Mesangial cell (primary cell): ENCODE data around the gene ABHD8. TPM values are rescaled to one million over a fixed set of nuclear protein-coding genes. Genes with fewer than 3 reads are reported as not detected.

Experiments used
- total RNA-seq: library from RNA; depleted of rRNA; stranded (reverse); fragments of >200 nt; gene quantifications from 2 replicates; pipeline ENCODE4 v1.2.3, GENCODE V29; 2015

ABHD8 gene, protein sequence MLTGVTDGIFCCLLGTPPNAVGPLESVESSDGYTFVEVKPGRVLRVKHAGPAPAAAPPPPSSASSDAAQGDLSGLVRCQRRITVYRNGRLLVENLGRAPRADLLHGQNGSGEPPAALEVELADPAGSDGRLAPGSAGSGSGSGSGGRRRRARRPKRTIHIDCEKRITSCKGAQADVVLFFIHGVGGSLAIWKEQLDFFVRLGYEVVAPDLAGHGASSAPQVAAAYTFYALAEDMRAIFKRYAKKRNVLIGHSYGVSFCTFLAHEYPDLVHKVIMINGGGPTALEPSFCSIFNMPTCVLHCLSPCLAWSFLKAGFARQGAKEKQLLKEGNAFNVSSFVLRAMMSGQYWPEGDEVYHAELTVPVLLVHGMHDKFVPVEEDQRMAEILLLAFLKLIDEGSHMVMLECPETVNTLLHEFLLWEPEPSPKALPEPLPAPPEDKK
- 14.8 and 26.2 TPM in 2 replicates for total RNA-seq

DNA sequence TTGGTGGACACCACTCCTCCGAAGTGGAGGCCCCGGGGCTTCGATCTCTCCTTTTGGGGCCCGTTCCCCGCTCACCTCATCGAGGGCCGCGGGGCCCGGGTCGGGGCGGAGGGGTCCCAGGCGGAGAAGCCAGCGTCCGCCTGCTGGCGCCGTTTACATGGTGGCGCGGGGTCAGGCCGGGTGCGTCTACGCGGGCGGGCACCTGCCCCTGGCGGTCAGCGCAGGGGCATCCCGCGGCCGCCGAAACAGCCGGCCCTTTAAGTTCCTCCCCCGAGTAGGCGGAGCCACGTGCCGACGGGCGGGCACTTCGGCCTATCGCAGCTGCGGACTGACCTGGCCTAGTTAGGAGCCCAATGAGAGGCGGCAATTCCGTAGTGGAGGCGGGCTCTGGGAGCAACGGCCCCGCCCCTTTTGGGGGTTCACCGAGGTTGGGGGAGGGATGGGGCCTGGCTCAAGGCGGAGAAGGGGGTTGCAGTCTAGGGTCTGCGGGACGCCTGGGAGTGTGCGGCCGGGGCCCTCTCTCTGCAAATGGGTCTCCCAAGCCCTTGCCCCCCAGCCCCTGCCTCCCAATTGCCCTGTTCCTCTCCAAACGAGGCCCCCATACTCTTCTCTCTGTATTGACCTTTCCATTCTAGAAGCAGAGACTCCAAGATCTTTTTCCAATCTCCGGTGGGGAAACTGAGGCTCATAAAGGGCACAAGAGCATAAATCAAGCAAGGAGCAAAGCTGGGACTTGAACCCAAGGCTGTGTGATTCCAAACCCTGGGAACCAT is at the start of gene ABHD8:
ABHD8 (minus strand) TSS at position 259 of the 773 bp plus-strand sequence. CDS start 1,809 bp downstream, outside the sequence.

DNA sequence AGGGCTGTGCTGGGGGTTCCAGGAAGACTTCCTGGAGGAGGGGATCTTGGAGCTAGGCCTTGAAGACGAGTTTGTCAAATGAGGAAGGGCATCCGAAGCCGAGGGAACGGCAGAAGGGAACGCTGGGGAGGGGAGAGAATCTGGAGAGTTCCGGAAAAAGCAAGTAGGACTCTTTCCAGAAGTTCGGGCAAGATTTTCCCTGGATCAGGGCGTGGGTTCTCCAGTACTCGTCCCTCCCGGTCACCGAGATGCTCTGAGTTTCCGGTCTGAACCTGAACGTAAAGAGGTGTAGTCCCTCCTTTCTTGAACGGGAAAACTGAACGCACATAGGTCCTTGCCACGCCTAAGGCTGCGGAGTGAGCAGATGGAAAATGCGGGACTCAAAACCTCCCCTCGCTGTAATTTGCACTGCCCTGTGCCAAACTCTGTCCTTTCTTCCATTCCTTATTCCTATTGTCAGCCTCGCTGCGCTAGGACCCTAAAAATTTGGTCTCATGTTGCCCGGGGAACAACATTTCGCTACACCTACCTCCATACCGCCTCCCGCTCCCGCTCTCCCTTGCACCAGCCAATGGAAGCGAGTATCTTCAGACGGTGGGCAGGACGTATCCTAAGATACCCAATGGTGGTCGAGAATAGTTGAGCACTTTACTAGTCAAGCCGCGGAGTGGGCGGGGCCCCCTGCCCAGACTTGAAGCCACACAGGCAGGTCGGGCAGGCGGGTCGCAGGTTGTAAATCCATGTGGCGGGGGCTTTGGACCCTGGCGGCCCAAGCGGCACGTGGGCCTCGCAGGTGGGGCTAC is 33.8 kb upstream of the ABHD8 start, which contains the start of gene GTPBP3:
GTPBP3 (plus strand) TSS at position 682 of the 803 bp plus-strand sequence; CDS start at position 741, 59 bp downstream.

DNA sequence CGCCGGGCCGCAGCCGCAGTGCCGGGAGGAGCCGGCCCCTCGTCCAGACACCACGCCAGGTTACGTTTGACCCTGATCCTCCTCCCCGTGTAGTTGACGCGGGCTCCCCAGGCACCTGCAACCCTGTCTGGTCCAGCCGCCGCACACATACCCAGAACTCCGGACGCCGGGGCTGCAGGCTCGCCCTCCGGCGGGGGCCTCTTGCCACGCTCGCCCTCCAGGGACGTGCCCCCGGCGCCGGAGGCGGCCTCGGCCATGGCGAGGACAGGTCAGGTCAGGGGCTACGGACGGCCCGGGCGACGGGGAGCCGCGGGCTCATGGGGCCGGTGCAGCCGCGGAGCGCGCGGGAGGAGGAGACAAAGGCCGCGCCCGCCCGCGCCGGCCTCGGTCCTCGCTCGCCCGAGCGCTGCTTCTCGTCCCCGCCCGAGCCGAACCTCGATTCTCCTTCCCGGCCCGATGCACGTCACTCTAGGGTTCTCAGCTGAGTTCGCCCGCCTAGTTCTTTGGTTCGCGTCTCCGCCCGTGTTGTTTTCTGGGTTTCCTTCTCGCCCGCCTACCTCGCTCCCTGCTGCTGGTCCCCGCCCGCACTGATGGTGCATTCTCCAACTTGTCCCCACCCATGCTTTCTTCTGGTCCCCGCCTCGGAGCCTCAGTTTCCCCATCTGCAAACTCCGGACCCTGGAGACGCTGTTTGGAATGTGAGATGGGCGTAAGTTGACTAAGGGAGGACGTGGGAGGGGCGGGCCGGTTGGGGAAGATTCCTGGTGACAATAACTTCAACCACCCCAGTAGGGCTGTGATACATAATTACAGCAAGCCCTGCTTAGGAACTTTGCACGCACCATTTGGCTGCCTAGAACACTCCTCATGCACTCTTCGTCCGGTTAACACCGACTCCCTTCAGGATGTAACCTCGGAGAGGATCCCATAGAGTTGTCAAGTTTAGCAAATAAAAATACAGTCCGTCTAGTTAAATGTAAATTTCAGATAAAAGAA is 31.5 kb upstream of the ABHD8 start, which contains the start of gene ANO8:
ANO8 (minus strand) TSS at position 442 of the 996 bp plus-strand sequence; CDS start at position 257, 185 bp downstream.

DNA sequence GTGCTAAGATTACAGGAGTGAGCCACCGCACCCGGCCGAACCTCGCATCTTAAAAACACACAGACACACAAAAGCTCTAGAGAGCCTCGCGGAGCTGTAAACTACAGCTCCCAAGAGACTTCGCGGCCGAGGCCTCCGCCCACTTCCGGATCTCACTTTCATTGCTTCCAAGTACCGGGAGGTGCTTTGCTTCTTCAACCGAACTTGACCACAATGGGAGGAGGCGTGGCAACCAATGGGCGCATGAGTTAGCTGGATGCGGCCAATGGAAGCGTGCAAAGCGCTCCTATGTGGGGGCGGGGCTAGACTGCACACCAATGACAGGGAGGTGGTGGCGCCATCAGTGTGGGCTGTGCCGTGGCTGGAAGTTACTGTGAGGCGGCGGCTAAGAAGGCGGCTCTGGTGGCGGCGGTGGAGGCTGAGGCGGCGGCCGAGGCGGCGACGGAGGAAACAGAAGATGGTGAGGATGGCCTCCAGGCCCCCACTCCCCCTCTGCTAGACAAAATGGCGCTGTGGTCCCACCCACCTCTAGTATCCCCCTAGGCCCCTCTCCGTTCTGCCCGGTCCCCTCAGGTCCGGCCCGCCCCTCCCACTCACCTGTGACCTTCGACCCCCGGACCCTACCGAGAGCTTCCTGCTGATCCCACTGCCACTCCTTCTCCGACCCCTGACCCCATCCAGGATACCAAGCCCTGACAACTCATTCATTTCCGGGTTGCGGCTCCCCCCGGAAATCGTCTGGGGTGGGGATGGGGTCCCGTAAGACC is 6.2 kb upstream of the ABHD8 start, which contains the start of gene DDA1:
DDA1 (plus strand) TSS at position 366 of the 767 bp plus-strand sequence; CDS start at position 458, 92 bp downstream.

DNA sequence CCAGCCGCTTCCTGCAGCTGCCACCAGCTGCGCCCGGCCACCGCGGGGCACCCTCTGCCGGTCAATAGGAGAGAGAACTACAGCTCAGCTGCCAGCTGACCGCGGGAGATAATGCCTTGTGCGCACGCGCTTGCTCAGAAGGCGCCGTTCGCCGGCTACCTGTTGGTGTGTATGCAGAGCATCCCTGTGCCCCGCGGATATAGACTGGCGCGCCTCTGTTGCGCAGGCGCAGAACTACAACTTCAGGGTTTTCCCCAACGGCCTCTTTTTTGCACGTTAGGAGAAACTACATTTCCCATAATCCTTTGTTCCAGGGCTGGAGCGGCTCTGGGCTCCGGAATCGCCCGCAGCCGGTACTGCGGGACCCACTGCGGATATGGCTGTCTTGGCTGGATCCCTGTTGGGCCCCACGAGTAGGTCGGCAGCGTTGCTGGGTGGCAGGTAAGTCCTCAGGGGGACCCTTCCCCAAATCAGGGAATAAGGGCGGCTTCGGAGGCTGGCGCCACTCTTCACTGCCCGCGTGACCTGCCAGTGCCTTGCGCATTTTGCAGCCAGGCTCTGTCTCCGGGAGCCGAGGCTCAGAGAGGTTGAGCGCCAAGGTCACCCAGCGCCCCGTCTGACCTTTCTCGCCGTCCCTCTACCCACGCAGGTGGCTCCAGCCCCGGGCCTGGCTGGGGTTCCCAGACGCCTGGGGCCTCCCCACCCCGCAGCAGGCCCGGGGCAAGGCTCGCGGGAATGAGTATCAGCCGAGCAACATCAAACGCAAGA is 2.5 kb upstream of the ABHD8 start, which contains the start of gene MRPL34:
MRPL34 (plus strand) TSS at position 356 of the 768 bp plus-strand sequence; CDS start at position 377, 21 bp downstream.

DNA sequence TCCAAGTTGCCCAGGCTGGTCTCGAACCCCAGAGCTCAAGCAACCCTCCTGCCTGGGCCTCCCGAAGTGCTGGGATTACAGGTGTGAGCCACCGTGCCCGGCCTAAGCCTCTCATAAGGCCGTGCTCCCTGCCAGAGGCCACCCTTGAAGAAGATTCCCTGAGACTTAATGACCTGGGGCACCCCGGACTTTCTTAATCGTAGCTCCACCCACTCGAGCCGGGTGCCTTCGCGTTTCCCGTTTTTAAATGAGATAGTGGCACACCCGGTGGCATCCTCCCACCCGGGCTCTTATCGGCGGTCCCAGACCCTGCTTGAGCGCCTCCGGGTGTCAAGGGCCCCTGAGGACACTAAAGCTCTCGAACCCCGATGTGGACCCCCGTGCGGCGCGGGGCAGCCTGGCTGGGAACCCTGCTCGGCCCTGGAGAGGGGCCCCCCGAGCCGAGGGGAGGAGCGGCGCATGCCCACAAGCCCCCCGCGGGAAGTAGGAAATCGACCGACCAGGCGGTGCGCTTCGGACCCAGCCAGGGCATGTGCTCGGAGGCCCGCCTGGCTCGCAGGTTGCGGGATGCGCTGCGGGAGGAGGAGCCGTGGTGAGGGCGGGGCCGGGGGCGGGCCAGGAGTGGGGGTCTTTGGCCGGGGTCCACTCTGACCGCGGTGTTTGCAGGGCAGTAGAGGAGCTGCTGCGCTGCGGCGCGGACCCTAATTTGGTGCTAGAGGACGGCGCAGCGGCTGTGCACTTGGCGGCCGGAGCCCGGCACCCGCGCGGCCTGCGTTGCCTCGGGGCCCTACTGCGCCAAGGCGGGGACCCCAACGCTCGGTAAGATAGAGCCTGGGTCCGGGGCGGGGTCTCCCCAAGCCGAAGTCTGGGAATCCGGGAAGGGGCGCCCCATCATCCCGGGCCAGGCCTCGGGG is 21.6 kb downstream of the ABHD8 start, which contains the start of gene ANKLE1:
ANKLE1 (plus strand) TSS at position 511 of the 914 bp plus-strand sequence; CDS start at position 531, 20 bp downstream.

DNA sequence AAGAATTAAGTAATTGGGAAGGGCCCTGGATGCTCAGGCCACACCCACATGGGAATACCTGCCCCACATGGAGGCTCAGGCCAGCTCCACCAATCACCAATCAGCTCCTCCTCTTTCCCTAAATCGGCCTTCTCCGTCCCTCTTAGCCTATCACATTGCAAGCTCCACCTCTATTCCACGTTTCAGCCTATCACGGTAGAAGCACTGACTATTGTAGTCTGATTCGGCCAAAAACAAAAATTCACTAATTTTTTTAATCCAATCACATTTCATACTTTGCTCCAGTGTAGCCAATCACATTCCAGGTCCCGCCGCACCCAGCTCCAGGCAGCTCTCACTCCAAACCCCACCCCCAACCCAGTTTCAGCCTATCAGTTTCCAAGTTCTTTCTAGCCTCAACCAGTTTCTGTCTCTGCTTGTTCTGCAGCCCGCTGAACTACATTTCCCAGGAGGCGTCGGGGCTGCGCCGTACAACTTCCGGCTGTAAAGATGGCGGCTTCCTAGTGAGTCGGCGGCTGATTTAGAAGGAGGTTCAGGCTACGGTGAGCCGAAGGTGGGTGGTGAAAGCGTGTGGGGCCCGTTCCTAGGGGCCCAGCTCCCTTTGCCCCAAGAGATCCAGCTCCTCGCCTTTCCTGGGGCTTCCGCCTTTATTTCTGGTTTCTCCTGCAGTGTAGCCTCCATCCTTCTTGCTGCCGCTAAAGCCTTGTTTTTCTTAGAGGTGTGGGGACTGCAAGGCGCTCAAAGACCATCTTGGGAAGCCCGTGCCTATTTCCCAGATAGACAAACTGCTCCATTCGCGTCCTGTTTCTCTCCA is 36.0 kb downstream of the ABHD8 start, which contains the start of gene BABAM1:
BABAM1 (plus strand) TSS at position 469 of the 814 bp plus-strand sequence. CDS start 1,364 bp downstream, outside the sequence.

DNA sequence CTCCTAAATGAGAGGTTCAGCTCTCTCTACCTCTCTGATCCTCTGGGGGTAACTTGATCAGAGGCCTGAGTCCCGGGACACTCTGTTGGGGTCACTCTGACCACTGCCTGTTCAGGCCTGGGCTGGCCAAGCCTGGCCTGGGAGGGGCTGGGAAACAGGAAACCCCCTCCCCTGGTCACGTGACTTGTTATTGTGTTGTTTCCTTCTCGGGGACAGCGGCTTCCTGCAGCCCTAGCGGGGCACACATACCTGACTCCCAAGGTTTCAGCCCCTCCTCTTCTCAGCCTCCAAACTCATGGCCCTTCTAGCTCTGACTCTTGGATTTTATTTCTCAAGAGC is 38.6 kb downstream of the ABHD8 start, which contains the start of gene USHBP1:
USHBP1 (minus strand) TSS at position 105 of the 339 bp plus-strand sequence. CDS start 446 bp downstream, outside the sequence.

DNA sequence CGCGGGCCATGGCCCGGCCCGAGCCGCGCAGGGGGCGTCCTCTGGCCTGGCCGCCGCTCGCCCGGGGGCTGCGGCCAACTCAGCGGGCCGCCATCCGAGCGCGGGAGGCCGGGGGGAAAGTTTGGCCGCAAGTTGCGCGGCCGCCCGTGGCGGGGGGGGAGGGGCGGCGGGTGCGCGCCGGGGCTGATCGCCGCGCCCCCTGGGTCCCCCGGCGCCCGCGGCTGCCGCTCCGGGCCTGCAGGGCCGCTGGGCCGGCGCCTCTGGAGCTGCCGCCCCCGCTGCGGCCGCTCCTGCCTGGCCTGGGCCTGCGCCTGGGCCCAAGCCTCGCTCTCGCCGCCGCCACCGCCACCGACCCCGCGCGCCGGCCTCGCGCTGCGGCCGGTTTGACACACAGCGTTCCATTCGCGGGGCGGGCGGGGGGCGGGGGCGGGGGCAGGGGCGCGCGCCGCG is 57.7 kb downstream of the ABHD8 start, which contains the start of gene NR2F6:
NR2F6 (minus strand) TSS at position 385 of the 450 bp plus-strand sequence. CDS start 699 bp downstream, outside the sequence.

Other genes with a start within 250 kb of the ABHD8 start
- gene HAUS8, start 228.0 kb downstream of the ABHD8 start, total RNA-seq, result 6.2 and 17.8 TPM in 2 replicates
- gene MYO9B, start 227.6 kb downstream of the ABHD8 start, total RNA-seq, result 77.1 and 81.6 TPM in 2 replicates
- gene USE1, start 88.1 kb downstream of the ABHD8 start, total RNA-seq, result 18.6 and 27.1 TPM in 2 replicates
- gene OCEL1, start 77.2 kb downstream of the ABHD8 start, total RNA-seq, result 6.7 and 19.1 TPM in 2 replicates
- gene NR2F6, start 57.5 kb downstream of the ABHD8 start, total RNA-seq, result 90.0 and 128 TPM in 2 replicates
- not detected in 2 replicates for gene USHBP1, start 38.7 kb downstream of the ABHD8 start, total RNA-seq
- 119 and 151 TPM in 2 replicates for gene BABAM1, start 36.0 kb downstream of the ABHD8 start, total RNA-seq
- gene ANKLE1, start 21.5 kb downstream of the ABHD8 start, total RNA-seq, result 0.76 and 2.4 TPM in 2 replicates
- gene MRPL34, start 2.4 kb upstream of the ABHD8 start, total RNA-seq, result 101 and 116 TPM in 2 replicates
- 21.2 and 45.5 TPM in 2 replicates for gene DDA1, start 6.1 kb upstream of the ABHD8 start, total RNA-seq
- 4.1 and 15.8 TPM in 2 replicates for gene ANO8, start 31.4 kb upstream of the ABHD8 start, total RNA-seq
- 16.9 and 18.5 TPM in 2 replicates for gene GTPBP3, start 34.1 kb upstream of the ABHD8 start, total RNA-seq
- gene PLVAP, start 73.9 kb upstream of the ABHD8 start, total RNA-seq, result 1.6 and 2.0 TPM in 2 replicates
- gene CCDC194, start 90.8 kb upstream of the ABHD8 start, total RNA-seq, result 0.13 TPM in 1 of 2 replicates, not detected in the other
- 12.2 and 95.2 TPM in 2 replicates for gene BST2, start 102.2 kb upstream of the ABHD8 start, total RNA-seq
- 116 and 131 TPM in 2 replicates for gene MVB12A, start 116.6 kb upstream of the ABHD8 start, total RNA-seq
- gene TMEM221, start 145.2 kb upstream of the ABHD8 start, total RNA-seq, result 0.13 TPM in 1 of 2 replicates, not detected in the other
- not detected in 2 replicates for gene NXNL1, start 157.5 kb upstream of the ABHD8 start, total RNA-seq
- 5.9 and 21.2 TPM in 2 replicates for gene SLC27A1, start 167.1 kb upstream of the ABHD8 start, total RNA-seq
- 127 and 186 TPM in 2 replicates for gene PGLS, start 208.2 kb upstream of the ABHD8 start, total RNA-seq